ENCODE data around the gene CHPF.
A peak's percentile ranks its signal among the peaks of the same experiment; 100 is the strongest.

Gene CHPF

GRCh38 chr2:219511547-219512325, 31.9 kb downstream of the CHPF start:
- DNase-seq = no peak

- no peak for DNase-seq
These were observed 33.0 kb downstream of the CHPF start for GRCh38 chr2:219510512-219511135.

GRCh38 chr2:219509780-219510511, 33.7 kb downstream of the CHPF start:
- peak; percentile 28 to 67 for DNase-seq

- DNase-seq = no peak
These were observed 34.4 kb downstream of the CHPF start for GRCh38 chr2:219508971-219509779.

GRCh38 chr2:219508444-219508734, 35.2 kb downstream of the CHPF start:
- no peak for DNase-seq

- no peak for DNase-seq
These were observed 35.8 kb downstream of the CHPF start for GRCh38 chr2:219507581-219508443.

- DNase-seq = no peak
These were observed 36.6 kb downstream of the CHPF start for GRCh38 chr2:219506802-219507526.

GRCh38 chr2:219506153-219506801, 37.3 kb downstream of the CHPF start:
- DNase-seq = no peak

GRCh38 chr2:219505585-219505984, 38.0 kb downstream of the CHPF start:
- DNase-seq = no peak

GRCh38 chr2:219502618-219503017, 41.0 kb downstream of the CHPF start:
- DNase-seq = no peak

GRCh38 chr2:219501849-219502248, 41.8 kb downstream of the CHPF start:
- no peak for DNase-seq

- no peak for DNase-seq
These were observed 43.5 kb downstream of the CHPF start for GRCh38 chr2:219500135-219500534.

GRCh38 chr2:219499555-219499954, 44.1 kb downstream of the CHPF start:
- no peak for DNase-seq

- DNase-seq = no peak
These were observed 44.6 kb downstream of the CHPF start for GRCh38 chr2:219499058-219499307.

- DNase-seq = peak; percentile 91 to 92
These were observed 45.1 kb downstream of the CHPF start, which contains the start of gene GMPPA for GRCh38 chr2:219498280-219499057. GMPPA (plus strand) TSS chr2:219498891; CDS start chr2:219499976, 1,085 bp downstream.

- DNase-seq = no peak
These were observed 45.9 kb downstream of the CHPF start for GRCh38 chr2:219497495-219498279.

GRCh38 chr2:219496825-219497494, 46.6 kb downstream of the CHPF start:
- DNase-seq = no peak

- DNase-seq = no peak
These were observed 47.3 kb downstream of the CHPF start for GRCh38 chr2:219496247-219496824.

Data from NCI-H1930 (cell line).